Measurements from ENCODE around the gene ADAMTS4.
A peak's percentile ranks its signal among the peaks of the same experiment; 100 is the strongest.

The ADAMTS4 gene

DNA sequence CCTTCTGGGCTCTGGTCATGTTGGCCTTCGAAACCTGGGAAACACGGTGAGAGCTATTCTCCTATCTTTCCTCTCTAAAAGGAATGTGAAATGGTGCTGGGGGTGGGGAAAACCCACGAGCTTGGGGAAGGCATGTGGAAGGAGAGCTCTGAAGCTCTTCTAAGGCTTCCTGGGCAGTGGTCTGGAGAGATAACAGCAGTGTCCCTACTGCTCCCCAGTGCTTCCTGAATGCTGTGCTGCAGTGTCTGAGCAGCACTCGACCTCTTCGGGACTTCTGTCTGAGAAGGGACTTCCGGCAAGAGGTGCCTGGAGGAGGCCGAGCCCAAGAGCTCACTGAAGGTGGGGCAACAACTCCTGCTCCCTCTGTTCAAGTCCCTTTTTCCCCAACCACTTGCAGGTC is 36.8 kb downstream of the ADAMTS4 start:
- Histone ChIP-seq H3K27me3 (ENCODE audit: control insufficient read depth, low read length) (no peaks in the 10 kb centered on the region), H3K36me3 (ENCODE audit: control insufficient read depth, low read length) (peaks cover 50% of the 10 kb centered on the region), H4K20me1 (ENCODE audit: control insufficient read depth, insufficient read depth, low read depth, low read length) (no peaks in the 10 kb centered on the region), H3K9me3 (ENCODE audit: control insufficient read depth, insufficient read depth, low read length) (no peaks in the 10 kb centered on the region), H3K4me2 (ENCODE audit: low read length) (no peak overlapping the region), H3K9me2 (replicated peaks; ENCODE audit: control insufficient read depth, low read length) (no peaks in the 10 kb centered on the region), H3K4me1 (ENCODE audit: control insufficient read depth, low read length) (peaks cover 36% of the 10 kb centered on the region), H3K4me3 (ENCODE audit: low read length) (no peak overlapping the region), H3K79me2 (ENCODE audit: control insufficient read depth, low read length) (peaks cover 20% of the 10 kb centered on the region), H3F3A (ENCODE audit: control insufficient read depth, insufficient read depth) (0 out of 2 replicates have a peak, but pooled peaks cover 9% of the 10 kb centered on the region), H3K27ac (ENCODE audit: low read depth, low read length) (no peak overlapping the region)
- TF ChIP-seq, protein P1, sequence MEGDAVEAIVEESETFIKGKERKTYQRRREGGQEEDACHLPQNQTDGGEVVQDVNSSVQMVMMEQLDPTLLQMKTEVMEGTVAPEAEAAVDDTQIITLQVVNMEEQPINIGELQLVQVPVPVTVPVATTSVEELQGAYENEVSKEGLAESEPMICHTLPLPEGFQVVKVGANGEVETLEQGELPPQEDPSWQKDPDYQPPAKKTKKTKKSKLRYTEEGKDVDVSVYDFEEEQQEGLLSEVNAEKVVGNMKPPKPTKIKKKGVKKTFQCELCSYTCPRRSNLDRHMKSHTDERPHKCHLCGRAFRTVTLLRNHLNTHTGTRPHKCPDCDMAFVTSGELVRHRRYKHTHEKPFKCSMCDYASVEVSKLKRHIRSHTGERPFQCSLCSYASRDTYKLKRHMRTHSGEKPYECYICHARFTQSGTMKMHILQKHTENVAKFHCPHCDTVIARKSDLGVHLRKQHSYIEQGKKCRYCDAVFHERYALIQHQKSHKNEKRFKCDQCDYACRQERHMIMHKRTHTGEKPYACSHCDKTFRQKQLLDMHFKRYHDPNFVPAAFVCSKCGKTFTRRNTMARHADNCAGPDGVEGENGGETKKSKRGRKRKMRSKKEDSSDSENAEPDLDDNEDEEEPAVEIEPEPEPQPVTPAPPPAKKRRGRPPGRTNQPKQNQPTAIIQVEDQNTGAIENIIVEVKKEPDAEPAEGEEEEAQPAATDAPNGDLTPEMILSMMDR (IDR thresholded peaks at IDR 0.05; ENCODE audit: low read depth, low read length, poor library complexity, severe bottlenecking) = no peak
- TF ChIP-seq EZH2phosphoT487 (IDR thresholded peaks at IDR 0.05; ENCODE audit: borderline replicate concordance, low read length) = no peak

DNA sequence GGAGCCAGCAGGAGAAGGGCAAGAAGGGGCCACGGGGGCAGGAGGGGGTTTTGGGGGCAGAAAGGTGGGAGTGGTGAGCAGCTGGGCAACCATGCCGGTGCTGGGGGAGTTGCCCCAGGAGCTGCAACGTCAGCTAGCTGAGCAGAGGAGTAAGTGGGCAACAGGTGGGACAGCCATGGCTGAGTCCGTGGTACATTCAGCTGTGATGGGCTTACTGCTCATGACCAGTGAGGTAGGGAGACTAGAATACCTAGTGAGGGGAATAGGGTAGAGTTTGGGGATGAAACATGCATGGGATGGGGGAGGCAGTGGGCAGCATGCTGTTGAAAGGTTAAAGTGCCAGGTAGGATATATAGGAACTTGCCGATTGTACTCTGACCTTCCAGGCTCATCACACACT is 37.2 kb downstream of the ADAMTS4 start:
- no peak overlapping the region for H3K4me2 ChIP-seq (ENCODE audit: low read length)
- H3K36me3 ChIP-seq (ENCODE audit: control insufficient read depth, low read length) = peaks cover 53% of the 10 kb centered on the region
- H3K27me3 ChIP-seq (ENCODE audit: control insufficient read depth, low read length) = no peaks in the 10 kb centered on the region

DNA sequence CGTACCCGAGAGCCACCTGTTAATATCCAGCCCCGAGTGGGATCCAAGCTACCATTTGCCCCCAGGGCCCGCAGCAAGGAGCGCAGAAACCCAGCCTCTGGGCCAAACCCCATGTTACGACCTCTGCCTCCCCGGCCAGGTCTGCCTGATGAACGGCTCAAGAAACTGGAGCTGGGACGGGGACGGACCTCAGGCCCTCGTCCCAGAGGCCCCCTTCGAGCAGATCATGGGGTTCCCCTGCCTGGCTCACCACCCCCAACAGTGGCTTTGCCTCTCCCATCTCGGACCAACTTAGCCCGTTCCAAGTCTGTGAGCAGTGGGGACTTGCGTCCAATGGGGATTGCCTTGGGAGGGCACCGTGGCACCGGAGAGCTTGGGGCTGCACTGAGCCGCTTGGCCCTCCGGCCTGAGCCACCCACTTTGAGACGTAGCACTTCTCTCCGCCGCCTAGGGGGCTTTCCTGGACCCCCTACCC is 38.1 kb downstream of the ADAMTS4 start:
- H3K4me2 ChIP-seq (ENCODE audit: low read length) = peak overlapping the region; percentile 69; the same call in 1 of the 2 replicates
- no peaks in the 10 kb centered on the region for H3K9me2 ChIP-seq (replicated peaks; ENCODE audit: control insufficient read depth, low read length)
- H3K36me3 ChIP-seq (ENCODE audit: control insufficient read depth, low read length) = peaks cover 55% of the 10 kb centered on the region
- 0 out of 2 replicates have a peak, but pooled peaks cover 11% of the 10 kb centered on the region for H3F3A ChIP-seq (ENCODE audit: control insufficient read depth, insufficient read depth)
- no peaks in the 10 kb centered on the region for H3K27me3 ChIP-seq (ENCODE audit: control insufficient read depth, low read length)
- TF ChIP-seq, protein P1 (IDR thresholded peaks at IDR 0.05; ENCODE audit: low read depth, low read length, poor library complexity, severe bottlenecking) = no peak
- TF ChIP-seq EZH2phosphoT487 (IDR thresholded peaks at IDR 0.05; ENCODE audit: borderline replicate concordance, low read length) = no peak
- peaks cover 16% of the 10 kb centered on the region for H3K79me2 ChIP-seq (ENCODE audit: control insufficient read depth, low read length)
- H3K4me3 ChIP-seq (ENCODE audit: low read length) = peak overlapping the region; percentile 81; the same call in 1 of the 2 replicates
- H3K9me3 ChIP-seq (ENCODE audit: control insufficient read depth, insufficient read depth, low read length) = no peaks in the 10 kb centered on the region
- H3K27ac ChIP-seq (ENCODE audit: low read depth, low read length) = no peak overlapping the region
- peaks cover 31% of the 10 kb centered on the region for H3K4me1 ChIP-seq (ENCODE audit: control insufficient read depth, low read length)
- no peaks in the 10 kb centered on the region for H4K20me1 ChIP-seq (ENCODE audit: control insufficient read depth, insufficient read depth, low read depth, low read length)

More for the DNA sequence above, 37.2 kb downstream of the ADAMTS4 start:
- peaks cover 16% of the 10 kb centered on the region for H3K79me2 ChIP-seq (ENCODE audit: control insufficient read depth, low read length)
- H3K4me1 ChIP-seq (ENCODE audit: control insufficient read depth, low read length) = peaks cover 34% of the 10 kb centered on the region
- H3K4me3 ChIP-seq (ENCODE audit: low read length) = no peak overlapping the region
- H3F3A ChIP-seq (ENCODE audit: control insufficient read depth, insufficient read depth) = 0 out of 2 replicates have a peak, but pooled peaks cover 11% of the 10 kb centered on the region
- TF ChIP-seq, protein P1 (IDR thresholded peaks at IDR 0.05; ENCODE audit: low read depth, low read length, poor library complexity, severe bottlenecking) = no peak
- TF ChIP-seq EZH2phosphoT487 (IDR thresholded peaks at IDR 0.05; ENCODE audit: borderline replicate concordance, low read length) = no peak
- no peaks in the 10 kb centered on the region for H3K9me2 ChIP-seq (replicated peaks; ENCODE audit: control insufficient read depth, low read length)
- no peak overlapping the region for H3K27ac ChIP-seq (ENCODE audit: low read depth, low read length)
- H4K20me1 ChIP-seq (ENCODE audit: control insufficient read depth, insufficient read depth, low read depth, low read length) = no peaks in the 10 kb centered on the region
- H3K9me3 ChIP-seq (ENCODE audit: control insufficient read depth, insufficient read depth, low read length) = no peaks in the 10 kb centered on the region

All from DOHH2 (cell line).